Measurements from ENCODE around the gene MRPL21. TPM values are rescaled to one million over a fixed set of nuclear protein-coding genes. Genes with fewer than 3 reads are reported as not detected.

MRPL21 gene
- total RNA-seq, 1 donor from 2014 or later = 69.1 TPM

- Histone ChIP-seq H4K20me1 (ENCODE audit: insufficient read depth, low read length) (no peaks in the 10 kb centered on the region), H3K4me2 (ENCODE audit: low read length) (no peak overlapping the region), H2AFZ (ENCODE audit: low read depth, low read length) (no peak overlapping the region), H3K4me3 (ENCODE audit: insufficient read depth, low read depth, low read length) (no peak overlapping the region), H3K9ac (ENCODE audit: low read length) (no peak overlapping the region), H3K79me2 (ENCODE audit: insufficient read depth, low read length) (no peaks in the 10 kb centered on the region), H3K36me3 (ENCODE audit: insufficient read depth, low read length) (no peaks in the 10 kb centered on the region), H3K27me3 (ENCODE audit: insufficient read depth, low read length) (no peaks in the 10 kb centered on the region), H3K27ac (ENCODE audit: low read depth, low read length) (no peak overlapping the region), H3K4me1 (ENCODE audit: insufficient read depth, low read length) (no peaks in the 10 kb centered on the region), H3K9me3 (ENCODE audit: insufficient read depth, low read depth, low read length) (no peaks in the 10 kb centered on the region)
- TF ChIP-seq CTCF (IDR thresholded peaks at IDR 0.05; ENCODE audit: insufficient read depth, low read depth, low read length) (no peak), EZH2 (IDR thresholded peaks at IDR 0.05; ENCODE audit: insufficient read depth, low read length) (no peak)
- DNase-seq (ENCODE audit: low read depth) = no peak
- FAIRE-seq = no peak
- no peak overlapping the region for H3K4me3 Mint-ChIP-seq (ENCODE audit: unreplicated experiment)
- no peaks in the 10 kb centered on the region for H3K9me3 Mint-ChIP-seq (ENCODE audit: unreplicated experiment)
- H3K36me3 Mint-ChIP-seq (ENCODE audit: low read depth, unreplicated experiment) = peaks cover 8% of the 10 kb centered on the region
- H3K4me1 Mint-ChIP-seq (ENCODE audit: low read depth, unreplicated experiment) = peaks cover 2% of the 10 kb centered on the region
- no peak overlapping the region for H3K27ac Mint-ChIP-seq (ENCODE audit: unreplicated experiment)
- no peaks in the 10 kb centered on the region for H3K27me3 Mint-ChIP-seq (ENCODE audit: low read depth, unreplicated experiment)
These were observed 36.2 kb upstream of the MRPL21 start for GRCh38 chr11:68939583-68940555.

- no peak overlapping the region for H3K27ac ChIP-seq (ENCODE audit: low read depth, low read length)
These were observed 35.4 kb upstream of the MRPL21 start for GRCh38 chr11:68938816-68939582.

More at GRCh38 chr11:68938816-68939582, 35.4 kb upstream of the MRPL21 start:
- no peaks in the 10 kb centered on the region for H3K27me3 Mint-ChIP-seq (ENCODE audit: low read depth, unreplicated experiment)
- no peak for DNase-seq (ENCODE audit: low read depth)
- H3K4me3 Mint-ChIP-seq (ENCODE audit: unreplicated experiment) = no peak overlapping the region
- FAIRE-seq = no peak
- peaks cover 2% of the 10 kb centered on the region for H3K4me1 Mint-ChIP-seq (ENCODE audit: low read depth, unreplicated experiment)
- H3K79me2 ChIP-seq (ENCODE audit: insufficient read depth, low read length) = no peaks in the 10 kb centered on the region
- H4K20me1 ChIP-seq (ENCODE audit: insufficient read depth, low read length) = no peaks in the 10 kb centered on the region
- H3K36me3 Mint-ChIP-seq (ENCODE audit: low read depth, unreplicated experiment) = peaks cover 8% of the 10 kb centered on the region
- H3K9me3 ChIP-seq (ENCODE audit: insufficient read depth, low read depth, low read length) = no peaks in the 10 kb centered on the region
- no peak overlapping the region for H3K4me2 ChIP-seq (ENCODE audit: low read length)
- no peaks in the 10 kb centered on the region for H3K9me3 Mint-ChIP-seq (ENCODE audit: unreplicated experiment)
- no peaks in the 10 kb centered on the region for H3K27me3 ChIP-seq (ENCODE audit: insufficient read depth, low read length)
- no peaks in the 10 kb centered on the region for H3K36me3 ChIP-seq (ENCODE audit: insufficient read depth, low read length)
- no peak overlapping the region for H3K9ac ChIP-seq (ENCODE audit: low read length)
- H2AFZ ChIP-seq (ENCODE audit: low read depth, low read length) = no peak overlapping the region
- no peak overlapping the region for H3K4me3 ChIP-seq (ENCODE audit: insufficient read depth, low read depth, low read length)
- H3K4me1 ChIP-seq (ENCODE audit: insufficient read depth, low read length) = no peaks in the 10 kb centered on the region
- TF ChIP-seq CTCF (IDR thresholded peaks at IDR 0.05; ENCODE audit: insufficient read depth, low read depth, low read length) = no peak
- H3K27ac Mint-ChIP-seq (ENCODE audit: unreplicated experiment) = no peak overlapping the region

All from astrocyte (in vitro differentiated cells and primary cell).